Fibroblast of lung (primary cell): ENCODE results near the gene DPH6. TPM values are rescaled to one million over a fixed set of nuclear protein-coding genes. Genes with fewer than 3 reads are reported as not detected.

Experiments used
- DNase-seq, 2 donors: peaks; one replicate each; pipeline versions ENCODE4 v3.0.0 to v3.0.0-alpha.2; 2010; ENCODE audit warnings: low read depth in 2 of 2
- H2AFZ ChIP-seq: 2 replicates; pipeline ENCODE4 v1.5.1; 2012; ENCODE audit warnings: low read length, control low read depth, inconsistent platforms
- H3K27ac ChIP-seq: 2 replicates; pipeline ENCODE4 v1.5.1; 2011; ENCODE audit warnings: low read length, control low read depth; ENCODE audit not compliant: insufficient read depth
- H3K27me3 ChIP-seq: 2 replicates; pipeline ENCODE4 v1.5.1; 2011; ENCODE audit warnings: mild to moderate bottlenecking, low read length; ENCODE audit not compliant: control insufficient read depth, insufficient read depth
- H3K36me3 ChIP-seq: 2 replicates; pipeline ENCODE4 v1.5.1; 2011; ENCODE audit warnings: low read length; ENCODE audit not compliant: control insufficient read depth, insufficient read depth
- H3K4me1 ChIP-seq: 2 replicates; pipeline ENCODE4 v1.5.1; 2011; ENCODE audit warnings: low read length; ENCODE audit not compliant: control insufficient read depth, insufficient read depth; ENCODE audit errors: extremely low read depth
- H3K4me2 ChIP-seq: 2 replicates; pipeline ENCODE4 v1.5.1; 2011; ENCODE audit warnings: low read length, control low read depth; ENCODE audit not compliant: insufficient read depth; ENCODE audit errors: extremely low read depth
- H3K4me3 ChIP-seq, 4 experiments: fragments of 200-600 bp in 1 of 4; sonication (generic) in 1 of 4; replicated peaks in 1 of 4; 2 replicates each; pipeline ENCODE4 v1.5.1; 2011 to 2016; ENCODE audit warnings: low read length in 4 of 4, low read depth in 3 of 4, mild to moderate bottlenecking in 3 of 4, control low read depth in 2 of 4, inconsistent platforms in 1 of 4, mixed read lengths in 1 of 4; ENCODE audit not compliant: insufficient read depth in 1 of 4; ENCODE audit errors: control extremely low read depth in 1 of 4
- H3K79me2 ChIP-seq: 2 replicates; pipeline ENCODE4 v1.5.1; 2012; ENCODE audit warnings: mild to moderate bottlenecking, low read length, inconsistent platforms; ENCODE audit not compliant: control insufficient read depth, insufficient read depth
- H3K9ac ChIP-seq: 2 replicates; pipeline ENCODE4 v1.5.1; 2011; ENCODE audit warnings: mild to moderate bottlenecking, low read length, control low read depth; ENCODE audit not compliant: insufficient read depth
- H3K9me3 ChIP-seq: 2 replicates; pipeline ENCODE4 v1.5.1; 2012; ENCODE audit warnings: low read depth, low read length; ENCODE audit not compliant: control insufficient read depth, insufficient read depth
- H4K20me1 ChIP-seq: 2 replicates; pipeline ENCODE4 v1.5.1; 2011; ENCODE audit warnings: low read length; ENCODE audit not compliant: control insufficient read depth, insufficient read depth; ENCODE audit errors: extremely low read depth
- CTCF ChIP-seq, 2 donors: IDR thresholded peaks in 1 of 2; conservative IDR thresholded peaks in 1 of 2; 1 replicate in 1 of 2; 2 replicates in 1 of 2; pipeline ENCODE4 v1.5.1; 2011 to 2012; ENCODE audit warnings: low read length in 2 of 2, control low read depth in 1 of 2, inconsistent platforms in 1 of 2, low read depth in 1 of 2, mild to moderate bottlenecking in 1 of 2
- EZH2 ChIP-seq: IDR thresholded peaks from 2 replicates; pipeline ENCODE4 v1.5.1; 2012; ENCODE audit warnings: low read length, control low read depth, mild to moderate bottlenecking; ENCODE audit errors: missing control alignments
- polyA plus RNA-seq, 2 donors: library from polyadenylated mRNA; depleted of rRNA in 1 of 2; stranded (reverse) in 1 of 2; unstranded in 1 of 2; fragments of >200 nt; gene quantifications; 2 replicates each; pipeline ENCODE4 v1.2.1, GENCODE V29; 2011 to 2012; ENCODE audit warnings: missing spikeins in 1 of 2
- total RNA-seq: library from RNA; depleted of rRNA; stranded (reverse); fragments of >200 nt; gene quantifications from 2 replicates; pipeline ENCODE4 v1.2.1, GENCODE V29; 2014

The DPH6 gene
- total and polyA plus RNA-seq, 2 donors (not counting 1 experiment from before 2014, with no cell fraction given): 9.7 to 13.5 TPM

- Histone ChIP-seq H3K9ac (no peak overlapping the region), H4K20me1 (no peaks in the 10 kb centered on the region)
- no peak for DNase-seq
Measured at GRCh38 chr15:35470441-35470840, 75.5 kb downstream of the DPH6 start.

GRCh38 chr15:35466476-35466875 is 79.5 kb downstream of the DPH6 start:
- peak in 1 of 2 donors; percentile 11 for DNase-seq
- Histone ChIP-seq H3K9me3 (no peaks in the 10 kb centered on the region), H3K36me3 (no peaks in the 10 kb centered on the region), H3K4me2 (no peak overlapping the region), H3K4me1 (no peaks in the 10 kb centered on the region), H3K9ac (no peak overlapping the region), H3K27me3 (no peaks in the 10 kb centered on the region), H4K20me1 (no peaks in the 10 kb centered on the region), H3K4me3 (no peak overlapping the region), H3K79me2 (no peaks in the 10 kb centered on the region), H3K27ac (no peak overlapping the region), H2AFZ (no peak overlapping the region)
- no peak for TF ChIP-seq EZH2
- TF ChIP-seq CTCF (conservative IDR thresholded peaks at IDR 0.05 in 1 of 2, IDR thresholded peaks at IDR 0.05 in 1 of 2; ENCODE audit: low read depth in 1 of 2, low read length in 2 of 2): no peak

More at GRCh38 chr15:35470441-35470840, 75.5 kb downstream of the DPH6 start:
- H3K79me2 ChIP-seq: no peaks in the 10 kb centered on the region
- no peak overlapping the region for H2AFZ ChIP-seq
- no peaks in the 10 kb centered on the region for H3K36me3 ChIP-seq
- H3K4me1 ChIP-seq: no peaks in the 10 kb centered on the region
- H3K4me2 ChIP-seq: no peak overlapping the region
- no peak overlapping the region for H3K27ac ChIP-seq
- H3K4me3 ChIP-seq: no peak overlapping the region
- TF ChIP-seq CTCF (conservative IDR thresholded peaks at IDR 0.05 in 1 of 2, IDR thresholded peaks at IDR 0.05 in 1 of 2; ENCODE audit: low read depth in 1 of 2, low read length in 2 of 2) (no peak), EZH2 (no peak)
- no peaks in the 10 kb centered on the region for H3K27me3 ChIP-seq
- H3K9me3 ChIP-seq: no peaks in the 10 kb centered on the region

- Histone ChIP-seq H3K9ac (no peak overlapping the region), H3K27ac (no peak overlapping the region), H2AFZ (no peak overlapping the region), H3K79me2 (no peaks in the 10 kb centered on the region), H3K4me2 (no peak overlapping the region), H3K9me3 (no peaks in the 10 kb centered on the region), H3K27me3 (no peaks in the 10 kb centered on the region), H3K4me3 (no peak overlapping the region), H3K36me3 (no peaks in the 10 kb centered on the region), H4K20me1 (no peaks in the 10 kb centered on the region), H3K4me1 (no peaks in the 10 kb centered on the region)
- DNase-seq: peak in 1 of 2 donors; percentile 49
- TF ChIP-seq CTCF (conservative IDR thresholded peaks at IDR 0.05 in 1 of 2, IDR thresholded peaks at IDR 0.05 in 1 of 2; ENCODE audit: low read depth in 1 of 2, low read length in 2 of 2) (no peak), EZH2 (no peak)
Measured at GRCh38 chr15:35465783-35466182, 80.2 kb downstream of the DPH6 start.
